GM10266 (cell line): Measurements from ENCODE around the gene SCAANT1.

Experiments used
- DNase-seq: peaks from one replicate; pipeline ENCODE4 v3.0.0; 2012; ENCODE audit errors: extremely low spot score
- CTCF ChIP-seq: IDR thresholded peaks from 2 replicates; pipeline ENCODE4 v1.5.1; 2012; ENCODE audit warnings: mild to moderate bottlenecking, low read depth; ENCODE audit not compliant: control insufficient read depth, insufficient read depth; ENCODE audit errors: missing control alignments

SCAANT1 gene

DNA sequence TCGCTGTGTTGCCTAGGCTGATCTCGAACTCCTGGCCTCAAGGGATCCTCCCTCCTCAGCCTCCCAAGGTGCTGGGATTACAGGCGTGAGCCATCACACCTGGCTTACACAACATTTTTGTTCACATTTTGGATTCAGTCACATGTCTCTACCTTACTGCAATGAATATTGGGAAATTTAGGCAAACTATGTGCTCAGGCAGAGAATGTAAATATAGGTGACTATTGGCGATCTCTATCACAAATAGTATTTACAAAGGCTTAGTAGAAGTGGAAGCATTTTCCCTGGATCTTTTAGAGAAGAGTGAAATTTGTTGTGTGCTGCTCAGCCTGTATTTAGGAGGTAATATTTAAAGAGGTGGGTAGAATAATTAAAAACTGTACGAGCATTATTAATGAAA, 20.7 kb downstream of the SCAANT1 start:
- no peak for TF ChIP-seq CTCF
- no peak for DNase-seq

DNA sequence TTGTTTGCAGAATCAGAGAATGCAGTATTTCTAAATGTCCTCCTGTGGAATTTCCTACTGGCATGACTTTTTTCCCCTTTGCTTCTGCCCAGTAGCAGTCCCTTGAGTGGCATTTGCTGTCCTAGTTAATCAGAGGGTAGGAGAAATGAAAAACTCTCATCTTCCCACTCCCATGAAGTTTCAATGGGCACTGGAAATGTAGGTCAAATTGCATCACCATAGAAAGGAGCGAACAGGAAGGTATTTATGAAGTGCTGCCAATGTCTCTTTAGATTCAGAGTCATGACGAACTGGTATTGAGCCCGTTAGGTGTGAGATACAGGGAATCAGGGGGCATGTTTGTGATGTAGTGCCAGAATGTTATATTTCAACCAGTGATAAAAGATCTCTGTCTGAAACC, 25.3 kb downstream of the SCAANT1 start:
- DNase-seq = no peak
- TF ChIP-seq CTCF = no peak

GRCh38 chr3:63880653-63881052, 31.5 kb downstream of the SCAANT1 start:
- DNase-seq = no peak
- no peak for TF ChIP-seq CTCF

GRCh38 chr3:63878394-63879060, 33.7 kb downstream of the SCAANT1 start:
- DNase-seq = no peak
- TF ChIP-seq CTCF = no peak

GRCh38 chr3:63877737-63878393, 34.3 kb downstream of the SCAANT1 start:
- DNase-seq = no peak
- no peak for TF ChIP-seq CTCF

DNA sequence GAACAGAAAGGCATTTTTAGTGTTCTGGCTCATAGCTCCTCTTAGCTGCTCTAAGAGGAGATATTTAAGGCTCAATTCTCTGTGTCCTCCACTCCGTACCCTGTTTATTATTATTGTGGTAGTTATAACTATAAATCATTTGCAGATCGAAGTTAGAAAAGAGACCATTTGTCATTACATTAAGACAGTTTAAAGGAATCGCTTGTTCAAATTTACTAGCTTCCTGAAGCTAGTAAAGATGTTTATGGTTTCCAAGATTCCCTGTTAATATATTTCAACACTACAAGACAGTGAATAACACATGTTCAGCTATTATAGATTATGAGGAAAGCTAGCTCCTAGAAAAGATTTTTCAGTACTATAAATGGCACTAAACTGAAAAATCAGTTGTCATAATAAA, 35.9 kb downstream of the SCAANT1 start:
- no peak for DNase-seq
- no peak for TF ChIP-seq CTCF

DNA sequence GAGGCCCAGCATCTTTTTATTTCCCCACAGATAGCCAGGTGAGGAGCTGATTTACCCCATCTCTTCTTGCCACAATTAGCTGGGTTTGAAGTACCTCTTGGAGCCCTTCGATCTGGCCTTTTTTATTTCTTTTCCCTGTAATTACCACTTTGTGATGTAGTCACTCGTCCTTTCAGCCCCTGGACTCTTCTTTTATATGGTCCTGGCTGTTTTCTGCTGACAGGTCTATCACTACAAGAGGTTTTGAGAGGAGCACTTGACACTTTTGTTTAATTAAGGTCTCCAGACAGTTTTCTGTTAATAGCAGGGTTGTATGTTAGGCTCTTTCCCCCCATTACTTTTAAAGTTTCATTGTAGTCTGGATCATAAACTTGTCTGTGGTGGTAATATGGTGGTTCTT, 36.7 kb downstream of the SCAANT1 start:
- DNase-seq = no peak

More for the DNA sequence above, 36.7 kb downstream of the SCAANT1 start:
- TF ChIP-seq CTCF = no peak
